Measurements from ENCODE around the gene SLC25A24.
"Not testable (repeated sequence)": the region's sequence is repeated elsewhere in the genome, so short reads cannot be mapped to it uniquely, and the experiment has no call there.

Gene SLC25A24

GRCh38 chr1:108211014-108211413, 10.9 kb upstream of the SLC25A24 start:
- intact Hi-C loops (cut with micrococcal nuclease) = no loop called here
- H3K4me1 Mint-ChIP-seq (ENCODE audit: low read depth) = no peaks in the 10 kb centered on the region
- H3K27me3 Mint-ChIP-seq = peaks cover 18% of the 10 kb centered on the region
- H3K27ac Mint-ChIP-seq = no peak overlapping the region
- no peak overlapping the region for H3K4me3 Mint-ChIP-seq
- H3K36me3 Mint-ChIP-seq (ENCODE audit: low read depth) = no peaks in the 10 kb centered on the region
- H3K9me3 Mint-ChIP-seq = no peaks in the 10 kb centered on the region

GRCh38 chr1:108209456-108210108, 9.4 kb upstream of the SLC25A24 start:
- Mint-ChIP-seq H3K27ac (no peak overlapping the region), H3K36me3 (ENCODE audit: low read depth) (no peaks in the 10 kb centered on the region), H3K27me3 (peaks cover 20% of the 10 kb centered on the region), H3K4me1 (ENCODE audit: low read depth) (no peaks in the 10 kb centered on the region), H3K4me3 (no peak overlapping the region), H3K9me3 (no peaks in the 10 kb centered on the region)
- intact Hi-C loops (cut with micrococcal nuclease) = no loop called here

GRCh38 chr1:108208724-108209446, 8.7 kb upstream of the SLC25A24 start:
- H3K27me3 Mint-ChIP-seq = peaks cover 20% of the 10 kb centered on the region
- no peaks in the 10 kb centered on the region for H3K4me1 Mint-ChIP-seq (ENCODE audit: low read depth)
- H3K36me3 Mint-ChIP-seq (ENCODE audit: low read depth) = no peaks in the 10 kb centered on the region
- H3K9me3 Mint-ChIP-seq = no peaks in the 10 kb centered on the region
- no peak overlapping the region for H3K27ac Mint-ChIP-seq
- intact Hi-C loops (cut with micrococcal nuclease) = no loop called here
- no peak overlapping the region for H3K4me3 Mint-ChIP-seq

- H3K27ac Mint-ChIP-seq; H3K9me3 Mint-ChIP-seq; H3K4me3 Mint-ChIP-seq; intact Hi-C loops (cut with micrococcal nuclease): not testable (repeated sequence)
- peaks cover 20% of the 10 kb centered on the region for H3K36me3 Mint-ChIP-seq (ENCODE audit: low read depth)
- H3K4me1 Mint-ChIP-seq (ENCODE audit: low read depth) = peaks cover 21% of the 10 kb centered on the region
- H3K27me3 Mint-ChIP-seq = peaks cover 12% of the 10 kb centered on the region
Measured at GRCh38 chr1:108203582-108203981, 3.4 kb upstream of the SLC25A24 start.

DNA sequence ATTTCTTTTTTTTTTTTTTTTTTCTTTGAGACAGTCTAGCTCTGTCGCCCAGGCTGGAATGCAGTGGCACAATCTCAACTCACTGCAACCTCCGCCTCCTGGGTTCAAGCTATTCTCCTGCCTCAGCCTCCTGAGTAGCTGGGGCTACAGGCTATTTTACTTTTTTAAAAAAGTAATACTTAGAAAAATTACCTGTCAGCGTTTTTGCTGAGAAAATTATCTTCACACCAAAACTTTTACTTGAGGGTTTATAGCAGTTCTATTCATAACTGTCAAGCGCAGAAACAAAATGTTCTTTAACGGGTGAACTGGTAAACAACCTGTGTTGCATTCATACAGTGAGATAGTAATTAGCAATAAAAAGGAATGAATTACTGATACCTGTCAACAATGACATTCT, 1.5 kb upstream of the SLC25A24 start:
- peaks cover 38% of the 10 kb centered on the region for H3K36me3 Mint-ChIP-seq (ENCODE audit: low read depth)
- intact Hi-C loops (cut with micrococcal nuclease) = no loop called here
- H3K27me3 Mint-ChIP-seq = peaks cover 6% of the 10 kb centered on the region
- no peak overlapping the region for H3K27ac Mint-ChIP-seq
- peaks cover 40% of the 10 kb centered on the region for H3K4me1 Mint-ChIP-seq (ENCODE audit: low read depth)
- H3K9me3 Mint-ChIP-seq = peaks cover 3% of the 10 kb centered on the region
- H3K4me3 Mint-ChIP-seq = no peak overlapping the region

- Mint-ChIP-seq H3K4me3 (peak overlapping the region; percentile 96), H3K27me3 (peaks cover 2% of the 10 kb centered on the region), H3K4me1 (ENCODE audit: low read depth) (peaks cover 45% of the 10 kb centered on the region), H3K9me3 (peaks cover 8% of the 10 kb centered on the region), H3K27ac (peak overlapping the region; percentile 99), H3K36me3 (ENCODE audit: low read depth) (peaks cover 47% of the 10 kb centered on the region)
- intact Hi-C loops (cut with micrococcal nuclease) = no loop called here
Measured at GRCh38 chr1:108200687-108201051, 526 bp upstream of the SLC25A24 start.

DNA sequence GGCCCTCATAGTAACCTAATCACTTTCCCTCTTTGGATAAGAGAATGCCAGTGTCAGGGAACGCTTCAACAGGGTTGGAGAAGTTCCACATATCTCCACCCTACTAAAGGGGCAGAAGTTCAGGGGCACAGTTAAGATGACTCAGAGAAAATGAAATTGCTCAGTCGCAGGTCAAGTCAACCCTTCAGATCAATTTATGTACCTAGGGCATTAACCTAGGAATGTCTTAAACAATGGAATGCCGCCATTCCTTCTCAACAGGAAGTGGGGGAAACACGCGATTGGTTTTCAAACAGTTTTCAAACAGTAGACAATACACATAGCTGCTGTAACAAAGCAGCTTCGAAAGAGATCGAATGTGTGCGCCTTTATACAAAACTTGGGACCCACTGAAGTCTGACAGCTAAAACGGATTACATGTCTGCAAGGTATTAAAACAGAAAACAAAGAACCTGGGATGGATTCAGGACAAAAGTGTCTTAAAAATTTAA, 897 bp downstream of the SLC25A24 start:
- H3K4me3 Mint-ChIP-seq = peak overlapping the region; percentile 96
- intact Hi-C loops (cut with micrococcal nuclease) = loop anchor here (5.0 to 10.0 kb wide), 2 partner anchors 57 to 414 kb away; no protein-coding TSS in a partner anchor
- peaks cover 51% of the 10 kb centered on the region for H3K4me1 Mint-ChIP-seq (ENCODE audit: low read depth)
- peak overlapping the region; percentile 99 for H3K27ac Mint-ChIP-seq
- H3K27me3 Mint-ChIP-seq = no peaks in the 10 kb centered on the region
- H3K36me3 Mint-ChIP-seq (ENCODE audit: low read depth) = peaks cover 61% of the 10 kb centered on the region
- peaks cover 21% of the 10 kb centered on the region for H3K9me3 Mint-ChIP-seq

GRCh38 chr1:108194051-108194450, 6.1 kb downstream of the SLC25A24 start:
- Mint-ChIP-seq H3K27ac (no peak overlapping the region), H3K4me1 (ENCODE audit: low read depth) (peaks cover 39% of the 10 kb centered on the region), H3K36me3 (ENCODE audit: low read depth) (peaks cover 83% of the 10 kb centered on the region), H3K9me3 (peaks cover 33% of the 10 kb centered on the region), H3K4me3 (no peak overlapping the region), H3K27me3 (no peaks in the 10 kb centered on the region)
- intact Hi-C loops (cut with micrococcal nuclease) = loop anchor here (10.0 kb wide), 1 partner anchor 409 kb away; no protein-coding TSS in a partner anchor

DNA sequence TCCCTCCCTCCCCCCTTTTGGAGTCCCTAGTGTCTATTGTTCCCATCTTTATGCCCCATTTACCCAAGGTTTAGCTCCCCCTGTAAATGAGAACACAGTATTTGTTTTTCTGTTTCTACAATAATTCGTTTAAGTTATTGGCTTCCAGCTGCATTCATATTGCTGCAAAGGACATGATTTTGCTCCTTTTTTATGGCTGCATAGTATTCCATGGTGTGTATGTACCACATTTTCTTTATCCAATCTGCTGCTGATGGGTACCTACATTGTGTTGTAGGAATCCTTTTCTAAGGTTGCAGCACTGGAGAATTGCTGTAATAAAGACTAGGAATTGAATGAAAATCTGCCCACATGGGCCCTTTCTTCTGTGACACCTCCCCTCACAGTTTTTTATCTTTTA, 6.8 kb downstream of the SLC25A24 start:
- peaks cover 40% of the 10 kb centered on the region for H3K9me3 Mint-ChIP-seq
- no peaks in the 10 kb centered on the region for H3K27me3 Mint-ChIP-seq
- H3K36me3 Mint-ChIP-seq (ENCODE audit: low read depth) = peaks cover 84% of the 10 kb centered on the region
- no peak overlapping the region for H3K4me3 Mint-ChIP-seq
- intact Hi-C loops (cut with micrococcal nuclease) = loop anchor here (10.0 kb wide), 1 partner anchor 409 kb away; no protein-coding TSS in a partner anchor
- peaks cover 32% of the 10 kb centered on the region for H3K4me1 Mint-ChIP-seq (ENCODE audit: low read depth)
- H3K27ac Mint-ChIP-seq = no peak overlapping the region

DNA sequence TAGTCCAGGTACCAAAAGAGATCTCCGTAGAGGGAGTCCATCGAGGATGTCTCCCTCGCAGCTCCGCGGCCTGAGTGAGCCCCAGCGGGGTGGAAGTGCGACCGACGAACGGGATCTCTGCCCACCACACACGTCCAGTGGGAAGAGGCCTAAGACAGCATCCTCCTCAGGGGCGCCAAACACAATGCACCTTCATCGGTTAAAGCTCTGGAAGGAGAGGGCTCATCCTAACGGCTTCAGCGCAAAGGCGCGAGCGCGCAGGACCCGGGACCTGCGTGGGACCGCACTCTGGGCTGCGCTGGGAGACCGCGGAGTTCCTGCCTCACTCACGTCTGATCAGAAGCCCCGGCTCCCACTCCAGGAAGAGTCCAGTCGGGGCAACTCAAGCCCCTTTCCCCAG, 7.6 kb downstream of the SLC25A24 start:
- peaks cover 84% of the 10 kb centered on the region for H3K36me3 Mint-ChIP-seq (ENCODE audit: low read depth)
- no peaks in the 10 kb centered on the region for H3K27me3 Mint-ChIP-seq
- intact Hi-C loops (cut with micrococcal nuclease) = loop anchor here (10.0 kb wide), 1 partner anchor 408 kb away; no protein-coding TSS in a partner anchor
- H3K4me3 Mint-ChIP-seq = no peak overlapping the region
- peaks cover 24% of the 10 kb centered on the region for H3K4me1 Mint-ChIP-seq (ENCODE audit: low read depth)
- no peak overlapping the region for H3K27ac Mint-ChIP-seq
- peaks cover 47% of the 10 kb centered on the region for H3K9me3 Mint-ChIP-seq

DNA sequence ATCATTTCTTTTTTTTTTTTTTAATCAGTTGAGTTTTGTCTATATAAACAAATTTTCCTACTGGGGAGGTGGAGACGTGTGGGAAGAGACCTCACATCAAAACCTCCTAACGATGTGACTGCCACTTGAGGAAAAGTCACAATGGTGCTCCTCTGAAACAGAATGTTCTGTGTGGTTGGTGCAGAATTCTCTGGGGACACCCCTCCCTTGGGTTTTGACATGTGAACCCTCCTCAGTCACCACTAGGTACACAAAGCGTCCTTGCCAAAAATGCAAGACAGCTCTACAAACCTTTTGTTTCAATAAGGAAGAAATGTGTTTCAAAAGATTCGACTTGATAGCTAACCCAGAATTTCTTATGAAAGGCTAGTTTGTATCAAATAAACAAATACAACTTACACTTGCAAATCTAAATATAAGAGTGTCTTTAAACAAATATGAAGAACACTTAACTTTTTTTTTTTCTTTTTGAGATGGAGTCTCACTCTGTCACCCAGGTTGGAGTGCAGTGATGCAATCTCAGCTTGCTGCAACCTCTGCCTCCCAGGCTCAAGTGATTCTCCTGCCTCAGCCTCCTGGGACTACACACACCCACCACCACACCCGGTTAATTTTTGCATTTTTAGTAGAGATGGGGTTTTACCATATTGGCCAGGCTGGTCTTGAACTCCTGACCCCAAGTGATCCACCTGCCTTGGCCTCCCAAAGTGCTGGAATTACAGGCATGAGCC, 9.3 kb downstream of the SLC25A24 start:
- Mint-ChIP-seq H3K4me3 (no peak overlapping the region), H3K4me1 (ENCODE audit: low read depth) (peaks cover 11% of the 10 kb centered on the region), H3K27me3 (no peaks in the 10 kb centered on the region), H3K27ac (no peak overlapping the region), H3K36me3 (ENCODE audit: low read depth) (peaks cover 85% of the 10 kb centered on the region), H3K9me3 (peaks cover 39% of the 10 kb centered on the region)
- intact Hi-C loops (cut with micrococcal nuclease) = loop anchor here (10.0 kb wide), 1 partner anchor 406 kb away; no protein-coding TSS in a partner anchor

DNA sequence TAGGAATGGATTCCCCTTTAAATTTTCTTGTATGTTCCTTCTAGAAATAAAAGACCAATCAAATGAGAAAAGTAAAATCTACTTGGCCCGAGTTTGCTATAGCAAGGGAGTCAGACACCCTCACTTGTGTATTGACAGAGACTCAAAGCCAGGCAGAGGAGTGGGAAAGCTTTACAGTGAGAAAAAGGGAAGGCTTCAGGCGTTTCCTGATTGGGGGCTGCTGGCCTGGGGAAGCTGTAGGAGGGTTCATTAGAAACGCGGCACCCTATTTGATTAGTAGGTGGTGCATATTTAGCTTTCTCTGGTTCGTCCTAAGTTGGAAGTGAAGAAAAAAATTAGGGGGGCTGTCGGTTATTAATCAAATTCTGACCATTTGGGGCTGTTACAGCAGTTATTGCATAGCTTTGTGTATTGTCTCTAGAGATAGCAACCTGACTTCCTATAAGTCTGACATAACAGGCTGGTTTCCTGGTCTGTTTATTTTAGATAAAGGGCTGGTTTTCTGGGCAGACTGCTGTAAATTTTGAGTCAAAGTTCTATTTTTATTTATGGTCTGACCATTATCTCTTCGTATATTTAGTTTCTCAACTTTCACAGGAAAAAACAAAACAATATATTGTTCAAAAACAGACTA, 10.0 kb downstream of the SLC25A24 start:
- intact Hi-C loops (cut with micrococcal nuclease) = loop anchor here (10.0 kb wide), 1 partner anchor 405 kb away; no protein-coding TSS in a partner anchor
- Mint-ChIP-seq H3K9me3 (peaks cover 35% of the 10 kb centered on the region), H3K4me1 (ENCODE audit: low read depth) (peaks cover 9% of the 10 kb centered on the region), H3K27ac (no peak overlapping the region), H3K27me3 (no peaks in the 10 kb centered on the region), H3K4me3 (no peak overlapping the region), H3K36me3 (ENCODE audit: low read depth) (peaks cover 81% of the 10 kb centered on the region)

DNA sequence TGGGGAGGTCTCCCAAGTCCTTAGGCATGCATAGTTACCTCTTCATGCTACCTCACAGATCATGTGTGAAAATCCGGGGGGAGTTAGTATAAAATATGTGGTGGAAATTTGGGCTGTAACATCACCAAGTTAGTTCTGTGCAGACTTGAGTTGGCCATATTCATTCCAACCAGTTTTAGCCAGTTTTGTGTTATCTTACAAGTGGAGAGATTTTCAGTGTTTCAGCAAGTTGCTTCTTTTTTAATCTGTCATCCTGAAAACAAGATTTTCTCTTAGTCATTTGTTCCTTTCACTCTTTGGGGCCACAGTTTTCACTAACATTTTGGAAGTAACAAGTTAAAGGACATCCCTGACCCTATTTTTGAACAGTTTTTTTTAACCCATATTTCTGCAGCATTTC, 11.3 kb downstream of the SLC25A24 start:
- Mint-ChIP-seq H3K9me3 (peaks cover 22% of the 10 kb centered on the region), H3K27ac (no peak overlapping the region), H3K4me1 (ENCODE audit: low read depth) (peaks cover 5% of the 10 kb centered on the region), H3K4me3 (no peak overlapping the region), H3K36me3 (ENCODE audit: low read depth) (peaks cover 81% of the 10 kb centered on the region), H3K27me3 (no peaks in the 10 kb centered on the region)
- intact Hi-C loops (cut with micrococcal nuclease) = no loop called here

Data from dendritic cell treated with granulocyte-macrophage colony-stimulating factor and Interleukin-4, amounts not matched to agents 40 ng/mL and 50 ng/mL, for 4 days (primary cell).